NCI-H82 treated with DMSO at 0.1 percent for 48 hours (cell line): ENCODE measurements around the gene IL17A.
A peak's percentile ranks its signal among the peaks of the same experiment; 100 is the strongest.

ENCODE experiments used
- DNase-seq: peaks from one replicate; lab custom pipeline; 2025; ENCODE audit not compliant: unreplicated experiment; lab: John Stamatoyannopoulos, UW

IL17A gene

GRCh38 chr6:52210227-52210626 lies 24.1 kb downstream of the IL17A start:
- DNase-seq: no peak

DNA sequence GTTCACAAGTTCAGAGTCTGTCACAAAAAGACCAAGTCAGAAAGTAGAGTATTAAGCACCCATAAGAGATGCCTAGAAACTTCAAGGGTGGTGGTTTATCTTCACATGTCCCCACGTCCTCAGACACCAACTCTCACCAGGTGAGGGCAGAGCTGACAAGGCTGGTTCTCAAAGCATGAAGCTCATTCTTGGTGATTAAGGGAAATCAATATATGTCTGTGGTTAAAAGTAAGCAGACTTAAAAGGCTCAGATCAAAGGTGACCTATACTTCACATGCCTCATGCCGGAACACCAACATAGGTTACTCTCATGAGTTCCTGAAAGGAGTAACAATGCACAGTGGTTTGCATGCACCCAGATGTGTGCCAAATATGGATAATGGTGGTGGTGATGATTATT lies 27.0 kb downstream of the IL17A start:
- DNase-seq: no peak

GRCh38 chr6:52215787-52216186 lies 29.6 kb downstream of the IL17A start:
- no peak for DNase-seq

GRCh38 chr6:52216932-52217575 lies 30.9 kb downstream of the IL17A start:
- no peak for DNase-seq

- DNase-seq: no peak
Measured at GRCh38 chr6:52217761-52218160, 31.6 kb downstream of the IL17A start.

GRCh38 chr6:52221302-52221701 lies 35.1 kb downstream of the IL17A start:
- DNase-seq: no peak

- DNase-seq: no peak
Measured at GRCh38 chr6:52227495-52227894, 41.3 kb downstream of the IL17A start.

- no peak for DNase-seq
Measured at GRCh38 chr6:52230685-52231084, 44.5 kb downstream of the IL17A start.

DNA sequence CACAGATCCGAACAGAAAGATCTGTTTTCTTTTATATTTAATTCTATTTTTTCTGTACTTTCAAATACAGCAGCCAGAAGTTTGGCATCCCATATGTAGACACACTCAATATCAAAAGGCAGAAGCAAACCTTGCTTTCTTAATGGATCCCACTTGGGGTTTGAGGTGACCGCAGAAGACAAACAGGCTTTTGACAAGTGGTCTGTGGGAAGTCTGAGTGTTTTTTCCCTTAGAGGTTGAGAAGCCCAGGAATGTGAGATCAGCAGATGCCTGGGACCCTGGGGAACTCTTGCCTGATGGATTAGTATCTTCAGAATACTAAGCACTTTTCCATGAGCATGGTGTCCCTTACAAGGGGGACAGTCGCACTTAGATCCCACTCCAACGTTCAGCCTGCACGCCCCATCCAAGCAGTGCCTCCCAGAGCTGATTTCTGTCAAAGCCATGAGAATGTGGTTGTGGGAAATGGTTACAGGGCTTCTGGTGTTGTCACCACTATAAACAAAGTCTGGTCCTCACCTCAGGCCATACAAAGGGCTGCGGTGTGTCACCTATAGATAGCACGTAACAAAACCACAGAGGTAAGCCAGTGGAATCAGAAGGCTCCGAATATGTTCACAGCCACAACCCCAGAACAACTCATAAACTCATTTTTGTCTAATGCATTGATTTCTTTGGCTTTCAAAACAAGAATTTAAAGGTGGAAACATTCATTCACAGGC lies 45.4 kb downstream of the IL17A start:
- DNase-seq: no peak

DNA sequence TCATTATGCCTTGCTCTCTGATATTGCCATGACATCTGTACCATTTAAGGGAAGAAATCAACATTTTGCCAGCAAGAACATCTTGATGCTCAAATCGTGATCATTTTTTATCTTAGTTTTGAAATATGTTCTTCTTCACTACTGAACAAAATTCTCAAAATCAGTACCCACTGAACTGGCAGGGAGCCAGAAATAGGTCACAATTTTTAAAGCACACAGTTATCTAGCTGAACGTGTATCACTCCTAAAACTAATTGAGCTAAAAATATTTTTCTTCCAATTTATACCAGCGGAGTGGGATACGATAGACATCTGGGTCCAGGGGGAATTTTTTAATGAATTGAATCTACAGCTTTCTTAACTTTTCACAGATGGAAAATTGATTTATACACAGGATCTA lies 46.8 kb downstream of the IL17A start:
- DNase-seq: no peak

GRCh38 chr6:52233975-52234823 lies 48.0 kb downstream of the IL17A start:
- peak; percentile 14 for DNase-seq
